GM18517 (cell line): ENCODE results near the gene ENTPD6.

Experiments used
- ATAC-seq: cut with Tn5 transposase; IDR thresholded peaks from one replicate; pipeline ENCODE4 v1.9.1; 2021; ENCODE audit warnings: mild to moderate bottlenecking, moderate library complexity; ENCODE audit not compliant: unreplicated experiment

The ENTPD6 gene

DNA sequence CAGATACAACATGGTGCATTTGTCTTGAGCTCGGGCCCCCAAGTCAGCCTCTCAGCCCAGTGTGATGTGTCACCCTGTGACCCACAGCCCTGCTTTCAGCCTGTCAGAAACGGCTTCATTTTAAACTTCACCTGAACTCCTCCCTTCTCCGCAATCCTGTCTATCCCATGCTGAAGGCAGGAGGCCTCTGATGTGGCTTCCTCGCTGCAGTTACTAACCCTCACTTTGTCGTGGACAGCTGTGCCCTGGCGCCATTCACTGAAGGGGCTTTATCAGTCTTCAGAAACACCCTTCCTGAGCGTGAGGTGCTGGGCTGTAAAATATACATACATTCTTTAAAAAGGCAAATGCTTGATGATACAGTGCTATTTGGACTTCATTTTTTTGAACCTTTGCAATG is 7.9 kb upstream of the ENTPD6 start:
- no peak for ATAC-seq

DNA sequence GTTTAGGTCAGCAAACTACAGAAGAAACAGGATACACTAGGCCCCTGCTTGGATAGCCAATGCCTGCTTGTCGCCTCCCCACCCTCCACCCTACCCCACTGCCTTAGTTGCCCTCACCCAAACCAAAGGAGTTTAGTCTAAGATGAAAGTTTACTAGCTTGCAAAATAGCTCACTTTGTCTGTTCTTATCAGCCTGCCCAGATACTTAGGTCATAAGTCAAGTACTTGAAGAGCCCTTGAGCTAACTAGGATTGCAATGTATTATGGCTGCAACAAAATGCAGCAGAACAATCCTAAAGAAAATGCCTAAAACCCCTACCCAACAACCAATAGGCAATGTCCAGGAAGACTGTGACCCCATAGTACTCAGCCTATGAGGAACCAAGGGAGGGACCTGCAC is 7.3 kb upstream of the ENTPD6 start:
- no peak for ATAC-seq

DNA sequence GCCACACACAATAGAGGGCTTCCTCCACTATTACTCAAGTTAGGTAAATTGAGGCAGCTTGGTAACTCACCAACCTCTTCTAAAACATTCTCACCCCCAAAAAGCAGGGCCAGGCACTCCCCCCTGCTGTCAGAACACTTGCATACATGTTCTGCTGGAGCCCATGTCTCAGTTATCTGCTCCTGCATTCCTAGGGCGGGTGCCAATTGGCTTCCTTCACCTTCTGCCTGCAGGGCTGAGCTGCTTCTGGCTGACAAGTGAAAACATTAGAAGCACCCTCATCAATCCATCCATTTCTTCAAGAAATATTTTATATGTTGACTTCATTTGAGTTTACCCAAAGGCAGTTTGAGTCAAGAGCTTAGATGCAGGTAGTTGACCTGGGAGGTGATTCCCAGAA is 4.5 kb upstream of the ENTPD6 start:
- no peak for ATAC-seq

DNA sequence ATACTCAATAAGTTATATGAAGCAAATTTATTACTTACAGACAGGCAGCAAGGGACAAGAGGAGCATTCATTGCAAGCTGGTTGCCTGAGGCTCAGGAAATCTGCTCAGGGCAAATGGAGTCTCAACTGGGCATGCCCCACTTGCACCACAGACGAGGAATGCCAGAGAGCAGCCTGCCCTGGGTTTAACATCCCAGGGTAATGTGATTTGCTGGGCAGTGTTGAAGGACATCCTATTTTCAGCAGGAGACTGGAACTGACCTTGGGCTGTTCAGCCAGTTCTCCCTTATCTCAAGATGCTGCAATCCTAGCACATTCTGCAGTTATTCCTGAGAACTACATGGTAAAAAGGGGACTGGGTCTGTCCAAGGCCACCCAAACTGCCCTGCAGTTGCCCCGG is 3.8 kb upstream of the ENTPD6 start:
- ATAC-seq, result no peak

DNA sequence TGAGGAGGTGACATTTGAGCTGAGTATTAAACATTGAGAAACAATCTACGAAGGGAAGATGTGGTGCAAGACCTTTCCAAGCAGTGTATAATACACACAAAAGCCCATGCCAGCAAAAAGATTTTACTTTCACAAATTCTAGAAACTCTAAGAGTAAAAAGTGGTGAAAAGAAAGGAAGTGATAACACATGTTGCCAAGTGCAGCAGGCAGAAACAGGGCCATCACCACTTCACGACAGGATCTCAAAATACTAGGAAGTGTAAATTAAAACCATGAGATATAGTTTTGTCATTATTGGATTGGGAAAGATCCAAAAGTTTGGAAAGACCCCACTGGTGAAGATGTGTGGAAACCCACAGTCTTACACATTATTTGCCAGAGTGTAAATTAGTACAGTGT is 1.7 kb upstream of the ENTPD6 start:
- no peak for ATAC-seq

DNA sequence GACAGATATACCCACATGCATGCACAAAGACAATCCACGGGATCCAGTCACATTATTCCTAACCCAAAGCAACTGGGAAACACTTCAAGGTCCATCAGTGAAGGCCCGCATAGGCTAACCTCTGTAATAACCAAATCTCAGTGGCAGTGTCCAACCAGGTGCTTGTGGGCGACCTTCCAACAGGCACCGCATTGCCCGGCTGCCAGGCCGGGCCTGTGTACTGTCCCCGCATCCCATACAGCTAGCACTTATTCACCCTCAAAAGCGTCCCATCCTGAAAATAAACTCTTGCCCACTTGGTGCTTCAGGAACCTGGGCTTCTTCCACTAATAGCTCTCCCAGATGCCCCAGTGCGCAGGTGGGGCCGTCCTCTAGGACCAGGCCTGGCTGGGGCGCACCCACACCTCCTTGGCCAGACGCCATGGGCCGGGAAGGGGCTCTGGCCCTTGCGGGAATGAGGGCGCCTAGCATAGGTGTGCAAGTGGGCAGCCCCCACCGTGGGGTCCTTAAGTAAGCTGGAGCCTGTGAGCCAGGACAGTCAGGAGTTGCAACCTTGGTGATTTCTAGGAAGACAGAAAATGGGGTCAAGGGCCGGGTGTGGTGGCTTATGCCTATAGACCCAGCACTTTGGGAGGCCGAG is 1.1 kb upstream of the ENTPD6 start:
- no peak for ATAC-seq

DNA sequence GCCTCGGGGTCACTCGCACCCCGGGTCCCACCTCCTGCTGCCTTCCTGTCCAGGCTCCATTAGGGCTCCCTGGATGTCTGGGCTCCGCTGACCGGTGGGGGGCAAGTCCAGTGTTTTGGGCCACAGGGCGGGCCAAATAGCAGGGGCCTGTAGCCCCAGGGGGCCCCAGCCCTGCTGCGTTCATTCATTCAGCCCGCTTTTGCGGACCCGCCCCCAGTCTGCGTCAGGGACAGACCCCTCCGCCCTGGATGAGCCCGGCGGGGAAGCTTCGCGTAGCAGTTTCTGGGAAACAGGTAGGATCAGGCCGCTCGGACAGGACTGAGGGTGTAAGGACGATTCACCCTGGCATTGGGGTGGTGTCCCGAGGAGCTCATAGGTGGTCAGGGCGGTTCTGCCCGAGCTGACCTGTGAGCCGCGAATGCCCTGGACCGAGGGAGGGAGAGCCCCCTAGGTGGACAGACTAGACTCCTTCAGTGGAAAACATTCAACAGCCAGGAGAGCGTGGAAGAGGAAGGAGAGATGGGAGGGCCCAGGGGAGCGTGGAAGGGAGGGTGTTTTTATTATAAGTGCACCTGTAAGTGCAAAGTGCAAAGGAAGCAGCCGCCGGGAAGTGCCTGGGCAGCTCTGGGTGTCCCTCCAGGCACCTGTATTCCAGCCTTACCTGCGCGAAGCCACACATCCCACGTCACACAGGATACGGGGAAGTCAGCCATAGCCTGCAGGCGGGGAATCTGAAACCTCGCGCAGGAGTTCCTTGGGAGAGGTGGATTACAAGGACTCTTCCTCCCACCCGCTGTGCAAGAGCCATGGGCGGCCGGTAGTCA is 662 bp downstream of the ENTPD6 start:
- peak; percentile 15 for ATAC-seq

DNA sequence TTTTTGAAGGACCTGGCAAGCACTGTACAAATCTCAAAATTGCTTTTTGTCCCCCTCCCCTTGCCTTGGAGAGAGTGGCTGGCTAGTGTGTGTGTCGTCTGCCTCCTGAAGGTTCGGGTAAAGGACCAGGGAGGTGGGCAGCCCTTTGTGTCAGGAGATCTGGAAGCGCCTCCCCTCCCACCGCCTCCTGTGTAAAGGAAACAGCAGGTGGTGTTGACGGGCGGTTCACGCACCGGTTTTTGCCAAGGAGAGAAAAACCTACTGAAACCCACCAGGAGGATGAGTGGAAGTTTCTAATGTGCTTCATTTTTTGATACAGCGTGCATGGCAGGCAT is 1.2 kb downstream of the ENTPD6 start:
- no peak for ATAC-seq

DNA sequence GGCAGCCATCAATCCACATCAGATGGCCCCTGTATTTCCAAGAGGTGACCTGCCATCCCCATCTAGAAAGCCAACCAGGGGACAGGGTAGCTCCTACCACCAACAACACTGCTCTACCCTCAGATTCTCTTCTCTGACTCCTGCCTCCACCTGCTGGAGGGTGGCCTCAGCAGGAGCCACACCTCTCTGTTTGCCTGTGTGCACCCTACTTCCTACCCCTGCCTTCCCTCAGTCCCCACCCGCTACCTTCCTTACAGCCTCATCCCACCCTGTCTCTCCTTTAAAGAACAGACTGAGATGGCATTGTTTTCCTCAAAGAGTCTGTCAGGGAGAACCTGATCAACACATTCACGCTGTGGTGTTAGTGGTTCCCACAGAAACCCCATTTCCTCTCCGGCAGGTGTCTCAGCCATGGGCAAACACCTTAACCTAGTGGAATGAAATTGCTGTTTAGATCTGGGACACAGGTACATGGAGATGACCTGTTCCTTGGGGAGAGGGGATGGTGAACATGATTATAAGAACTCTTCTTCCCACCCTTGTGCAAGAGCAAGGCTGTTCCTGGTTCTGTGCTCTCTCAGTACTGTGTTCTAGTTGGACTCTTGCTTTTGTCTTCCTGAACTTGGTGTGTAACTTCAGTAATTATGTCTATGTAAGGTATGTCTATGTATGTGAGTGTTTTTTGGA is 1.8 kb downstream of the ENTPD6 start:
- ATAC-seq, result no peak

DNA sequence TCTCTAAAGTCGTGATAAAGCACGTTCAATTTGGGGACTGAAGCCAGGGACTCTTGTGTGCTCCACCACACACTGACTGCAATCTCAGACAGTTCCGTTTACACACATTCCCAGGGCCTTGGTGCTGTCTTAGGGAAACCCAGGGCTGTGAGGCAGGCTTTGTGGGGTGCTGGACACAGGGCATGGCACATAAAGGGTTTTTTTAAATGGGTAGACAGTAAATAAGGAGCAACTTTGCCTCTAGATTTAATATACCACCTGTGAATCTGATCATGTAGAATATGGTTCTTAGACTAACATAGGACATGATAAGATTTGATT is 2.3 kb downstream of the ENTPD6 start:
- no peak for ATAC-seq

DNA sequence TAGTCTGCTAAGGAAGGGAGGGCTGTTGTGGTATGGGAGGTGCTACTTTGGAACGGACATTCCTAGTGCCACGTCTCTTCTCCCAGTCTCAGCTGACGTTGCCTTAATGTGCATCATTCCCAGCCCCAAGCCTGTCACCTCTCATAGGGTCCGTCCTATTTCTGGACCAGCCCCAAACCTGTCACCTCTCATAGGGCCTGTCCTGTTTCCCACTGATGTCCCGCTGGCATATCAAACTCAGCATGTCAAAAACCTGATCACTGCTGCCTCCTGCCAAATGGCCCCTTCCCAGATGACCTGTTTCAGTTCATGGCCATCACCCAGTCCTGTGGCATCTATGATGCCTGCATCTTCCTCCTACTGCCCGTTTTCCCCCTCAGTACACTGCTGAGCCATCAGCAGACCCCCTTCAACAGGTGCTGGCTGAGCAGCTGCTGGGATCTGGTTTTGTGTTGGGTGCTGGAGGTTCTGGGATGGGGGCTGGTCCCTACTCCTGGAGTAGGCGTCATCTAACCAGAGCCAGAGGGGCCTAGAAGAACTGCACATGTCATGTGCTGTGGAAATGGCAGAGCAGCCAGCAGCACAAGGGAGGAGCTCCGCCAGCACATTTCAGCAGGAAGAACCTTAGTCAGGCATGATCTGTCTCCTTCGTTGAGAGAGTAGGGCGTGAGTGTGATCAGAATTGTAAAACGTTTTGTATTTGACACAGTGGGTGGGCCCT is 3.3 kb downstream of the ENTPD6 start:
- ATAC-seq, result no peak

DNA sequence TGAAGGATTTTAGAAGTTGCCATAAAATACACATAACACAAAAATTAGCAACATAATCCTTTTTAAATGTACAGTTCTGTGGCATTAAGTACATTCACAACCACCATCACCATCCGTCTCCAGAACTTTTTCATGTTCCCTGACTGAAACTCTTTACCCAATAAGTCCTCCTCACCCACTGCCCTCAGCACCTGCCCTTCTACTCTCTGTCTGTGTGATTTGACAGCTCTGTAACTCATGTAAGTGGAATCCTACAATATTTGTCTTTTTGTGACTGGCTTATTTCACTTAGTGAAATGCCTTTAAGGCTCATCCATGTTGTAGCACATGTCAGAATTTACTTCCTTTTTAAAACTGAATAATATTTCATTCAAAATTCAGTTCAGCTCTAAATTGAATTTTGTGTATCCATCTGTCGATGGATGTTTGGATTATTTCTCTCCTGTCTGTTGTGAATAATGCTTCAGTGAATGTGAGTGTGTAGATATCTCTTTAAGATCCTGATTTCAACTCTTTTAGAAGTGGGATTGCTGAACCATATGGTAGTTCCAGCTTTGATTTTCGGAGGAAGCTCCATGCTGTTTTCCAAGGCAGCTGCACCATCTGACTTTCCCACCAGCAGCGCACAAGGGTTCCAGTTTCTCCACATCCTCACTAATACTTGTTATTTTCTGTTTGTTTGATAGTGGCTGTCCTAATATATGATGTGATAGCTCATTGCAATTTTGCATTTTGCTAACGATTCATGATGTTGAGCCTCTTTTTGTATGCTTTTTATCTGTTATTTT is 4.2 kb downstream of the ENTPD6 start:
- no peak for ATAC-seq

DNA sequence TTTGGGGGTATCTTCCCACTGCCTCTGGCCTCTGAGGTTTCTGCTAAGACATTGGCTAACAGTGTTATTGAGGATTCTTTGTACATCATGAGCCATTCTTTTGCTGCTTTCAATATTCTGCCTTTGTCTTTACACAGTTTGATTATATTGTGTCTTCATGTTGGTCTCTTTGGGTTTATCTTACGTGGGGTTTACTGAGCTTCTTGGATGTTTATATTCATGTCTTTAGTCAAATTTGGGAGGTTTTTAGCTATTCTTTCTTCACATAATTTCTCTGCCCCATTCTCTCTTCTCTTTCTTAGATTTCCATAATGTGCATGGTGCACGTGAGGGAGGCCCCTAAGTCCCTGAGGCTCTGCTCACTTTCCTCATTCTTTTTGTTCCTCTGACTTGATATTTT is 7.6 kb downstream of the ENTPD6 start:
- no peak for ATAC-seq

DNA sequence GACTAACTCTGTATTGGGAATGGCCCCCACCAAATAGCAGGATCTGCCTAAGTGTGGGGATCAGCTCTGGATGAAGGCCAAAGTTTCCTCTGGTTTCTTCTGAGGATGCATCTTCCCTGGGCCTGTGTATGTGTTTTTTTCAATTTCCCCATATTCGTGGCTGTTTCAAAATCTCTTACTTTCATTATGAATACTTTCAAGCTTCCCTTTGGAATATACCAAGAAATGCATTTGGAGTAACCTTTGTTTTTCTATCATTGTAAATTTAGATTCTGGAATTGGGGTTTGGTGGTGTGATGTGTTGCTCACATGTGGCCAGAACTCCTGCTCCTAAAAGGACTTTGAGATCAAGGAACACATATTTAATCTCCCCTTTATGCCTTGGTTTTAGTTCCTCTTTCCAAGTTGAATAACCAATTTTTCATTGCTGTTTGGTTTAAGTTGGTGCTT is 8.4 kb downstream of the ENTPD6 start:
- ATAC-seq, result no peak

DNA sequence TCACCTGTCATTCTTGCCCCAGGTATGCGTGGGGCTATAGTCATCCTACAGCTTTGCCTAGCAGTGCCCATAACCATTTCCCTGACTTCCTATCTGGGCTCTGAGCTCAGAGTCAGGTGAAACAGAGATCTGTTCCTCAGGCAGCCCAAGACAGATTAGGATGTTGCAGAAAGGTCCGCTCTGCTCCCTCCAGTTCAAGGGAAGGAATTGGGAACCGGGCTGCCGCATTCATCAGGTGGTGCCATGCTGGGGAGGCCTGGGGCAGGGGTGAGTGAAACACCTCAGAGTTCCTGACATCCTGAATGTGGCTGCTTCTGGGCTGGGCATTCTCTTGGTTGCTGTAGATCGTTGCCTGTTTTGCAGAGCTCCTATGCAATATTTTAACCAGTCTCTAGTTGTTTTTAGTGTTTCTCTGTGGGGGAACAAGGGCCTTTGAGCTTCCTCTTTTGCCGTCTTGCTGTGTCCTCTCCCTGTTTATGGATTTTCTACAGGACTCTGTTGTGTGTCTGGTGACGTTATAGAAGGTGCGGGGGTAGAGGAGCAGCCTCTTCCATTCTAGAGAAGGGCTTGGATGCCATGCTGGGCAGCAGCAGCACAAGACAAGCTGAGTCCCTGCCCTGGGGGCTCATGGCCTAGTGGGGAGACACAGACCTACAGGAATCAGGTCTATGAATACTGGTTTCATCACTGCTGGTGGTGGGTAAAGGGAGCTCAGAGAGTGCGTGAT is 9.2 kb downstream of the ENTPD6 start:
- ATAC-seq, result no peak

DNA sequence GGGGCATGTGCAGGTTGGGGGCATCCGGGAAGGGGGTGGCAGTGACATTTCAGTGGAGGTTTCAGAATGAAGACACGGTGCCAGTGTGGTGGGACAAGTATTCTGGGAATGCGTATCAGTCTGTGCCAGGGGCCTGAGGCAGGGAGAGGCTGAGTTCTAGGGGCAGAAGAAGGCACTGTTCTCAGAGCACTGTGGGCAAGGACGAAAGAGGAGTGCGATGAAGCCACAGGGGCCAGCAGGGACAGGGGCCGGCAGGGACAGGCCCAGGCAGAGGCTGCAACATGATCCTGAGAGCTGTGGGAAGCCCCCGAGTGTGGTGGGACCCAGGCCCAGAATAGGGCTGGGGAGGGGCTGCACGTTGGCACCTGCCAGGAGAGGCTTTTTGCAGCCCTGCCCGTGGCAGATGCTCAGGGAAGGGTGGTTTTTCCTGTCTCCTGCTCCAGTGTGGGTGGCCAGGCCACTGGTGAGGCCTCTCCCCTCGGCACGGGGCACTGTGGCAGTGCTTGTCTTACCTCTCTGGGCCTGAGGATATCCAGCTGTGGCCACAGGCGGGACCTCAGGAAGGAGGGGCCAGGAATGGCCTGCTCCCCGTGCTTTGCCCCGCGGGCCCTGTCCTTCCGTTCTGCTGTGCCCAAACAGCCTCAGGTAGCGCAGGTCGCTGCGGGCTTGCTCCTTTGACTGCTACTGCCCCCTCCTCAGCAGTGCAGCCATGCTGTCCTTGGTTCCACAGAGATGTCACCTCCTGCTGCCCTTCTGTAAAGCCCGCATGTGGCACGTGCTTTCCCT is 10.0 kb downstream of the ENTPD6 start:
- no peak for ATAC-seq

DNA sequence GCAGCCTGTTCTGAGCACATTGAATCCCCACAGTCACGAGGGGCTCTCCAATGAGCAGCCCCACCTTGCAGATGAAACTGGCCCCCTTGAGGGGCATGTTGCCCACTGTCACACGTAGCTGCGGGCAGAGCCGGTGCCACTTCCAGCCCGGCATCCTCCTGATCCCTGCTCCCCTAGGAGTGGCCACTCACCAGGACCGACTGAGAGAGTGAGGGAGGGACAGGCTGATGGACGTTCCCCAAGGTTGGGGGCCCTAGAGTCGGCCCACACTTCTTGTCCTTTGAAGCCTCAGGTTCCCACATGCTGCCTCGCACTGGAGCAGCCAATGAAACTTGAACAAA is 10.5 kb downstream of the ENTPD6 start:
- ATAC-seq, result no peak

DNA sequence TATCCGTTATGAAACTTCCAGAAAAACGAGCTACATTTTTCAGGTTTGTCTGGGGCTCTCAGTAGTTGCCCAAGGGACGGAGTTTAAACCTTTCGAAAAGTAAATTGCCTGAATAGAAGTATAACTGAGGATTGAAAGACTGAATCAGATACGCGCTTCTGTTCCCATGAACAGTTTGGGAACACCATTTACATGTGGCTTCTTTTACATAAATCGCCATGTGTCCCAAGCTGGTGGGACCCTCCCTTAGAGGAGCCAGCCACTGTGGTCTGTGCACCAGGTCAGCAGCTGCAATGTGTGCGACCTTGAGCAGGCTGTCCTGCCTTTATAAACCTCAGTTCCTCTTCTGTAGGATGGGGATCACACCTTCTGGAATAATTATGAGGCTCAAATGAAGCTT is 11.0 kb downstream of the ENTPD6 start:
- ATAC-seq, result no peak

DNA sequence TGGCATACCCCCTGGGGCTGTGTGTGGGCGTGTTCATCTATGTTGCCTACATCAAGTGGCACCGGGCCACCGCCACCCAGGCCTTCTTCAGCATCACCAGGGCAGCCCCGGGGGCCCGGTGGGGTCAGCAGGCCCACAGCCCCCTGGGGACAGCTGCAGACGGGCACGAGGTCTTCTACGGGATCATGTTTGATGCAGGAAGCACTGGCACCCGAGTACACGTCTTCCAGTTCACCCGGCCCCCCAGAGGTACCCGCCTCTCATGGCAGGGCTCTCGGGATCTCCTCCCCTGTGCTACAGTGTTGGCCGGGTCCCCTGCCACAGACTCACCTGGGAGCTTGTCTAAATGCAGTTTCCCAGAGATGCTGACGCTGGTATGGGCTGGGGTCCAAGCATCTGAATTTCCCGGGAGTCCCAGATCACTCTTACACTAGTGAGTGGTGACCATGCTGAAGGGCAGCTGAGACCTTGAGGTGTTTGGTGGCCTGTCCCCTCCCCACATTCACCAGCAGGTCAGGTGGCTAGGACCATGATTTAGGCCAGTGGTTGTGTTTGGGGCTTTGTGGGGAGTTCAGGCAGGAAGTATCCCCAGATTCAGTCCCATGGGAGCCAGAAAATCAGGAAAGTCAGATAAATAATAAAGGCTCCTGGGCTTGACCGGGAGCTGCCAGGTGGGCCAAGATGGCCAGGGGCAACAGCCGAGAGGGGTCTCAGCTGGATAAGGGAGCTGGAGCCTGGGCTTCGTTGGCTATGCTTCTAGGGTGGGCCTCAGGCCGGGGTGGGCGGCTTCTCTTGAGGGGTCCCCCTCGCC is 11.8 kb downstream of the ENTPD6 start:
- ATAC-seq, result no peak
